Ishikawa (cell line): ENCODE measurements around the gene DAG1.

Experiments
- CEBPB ChIP-seq: IDR thresholded peaks from 2 replicates; pipeline ENCODE4 v1.6.1; 2012
- EP300 ChIP-seq: IDR thresholded peaks from 2 replicates; pipeline ENCODE4 v1.6.1; 2012; ENCODE audit warnings: borderline replicate concordance
- MAX ChIP-seq: IDR thresholded peaks from 2 replicates; pipeline ENCODE4 v1.6.1; 2012
- RAD21 ChIP-seq: IDR thresholded peaks from 2 replicates; pipeline ENCODE4 v1.6.1; 2012; ENCODE audit warnings: low read depth
- REST ChIP-seq: IDR thresholded peaks from 2 replicates; pipeline ENCODE4 v1.6.1; 2012; ENCODE audit warnings: low read depth, mild to moderate bottlenecking
- TAF1 ChIP-seq: IDR thresholded peaks from 2 replicates; pipeline ENCODE4 v1.6.1; 2012; ENCODE audit warnings: low read depth, mild to moderate bottlenecking
- TCF12 ChIP-seq: IDR thresholded peaks from 2 replicates; pipeline ENCODE4 v1.6.1; 2012; ENCODE audit warnings: low read depth
- TEAD4 ChIP-seq: IDR thresholded peaks from 2 replicates; pipeline ENCODE4 v1.6.1; 2012
- YY1 ChIP-seq: IDR thresholded peaks from 2 replicates; pipeline ENCODE4 v1.6.1; 2012; ENCODE audit warnings: low read depth

- no peak for TF ChIP-seq TCF12
- no peak for TF ChIP-seq REST
- TF ChIP-seq YY1 = no peak
- no peak for TF ChIP-seq TEAD4
- TF ChIP-seq RAD21 = no peak
- no peak for TF ChIP-seq CEBPB
- TF ChIP-seq MAX = no peak
- TF ChIP-seq TAF1 = no peak
- no peak for TF ChIP-seq EP300
These were observed 43.5 kb downstream of the DAG1 start for GRCh38 chr3:49513494-49514124.
